ENCODE results near the gene UBR1.

- TF ChIP-seq CTCF (IDR thresholded peaks at IDR 0.05) (no peak), POLR2A (IDR thresholded peaks at IDR 0.05) (no peak)
Observed at GRCh38 chr15:43071451-43071850, 34.4 kb downstream of the UBR1 start.
